Peyer's patch (tissue), 4 donors: ENCODE measurements around the gene LCLAT1. TPM values are rescaled to one million over a fixed set of nuclear protein-coding genes. Genes with fewer than 3 reads are reported as not detected.

Experiments
- DNase-seq, 3 donors: peaks; one replicate each; pipeline ENCODE4 v3.0.0-alpha.2; 2017 to 2019
- H3K27ac ChIP-seq, 4 donors: fragments of 200-600 bp; sonication (generic); one replicate each; pipeline ENCODE4 v1.5.1; 2016 to 2019
- H3K27me3 ChIP-seq, 2 donors: fragments of 200-600 bp; sonication (generic); one replicate each; pipeline ENCODE4 v1.5.1; 2019
- H3K36me3 ChIP-seq, 3 donors: fragments of 200-600 bp; sonication (generic); one replicate each; pipeline ENCODE4 v1.5.1; 2016 to 2019
- H3K4me1 ChIP-seq, 4 donors: fragments of 200-600 bp; sonication (generic); one replicate each; pipeline ENCODE4 v1.5.1; 2016 to 2019
- H3K4me3 ChIP-seq, 4 donors: fragments of 200-600 bp; sonication (generic); 1 replicate in 3 of 4; 2 replicates in 1 of 4; pipeline ENCODE4 v1.5.1; 2016 to 2019; ENCODE audit warnings: mild to moderate bottlenecking in 1 of 4
- H3K9me3 ChIP-seq, 4 donors: fragments of 200-600 bp; sonication (generic); one replicate each; pipeline ENCODE4 v1.5.1; 2016 to 2019; ENCODE audit warnings: mild to moderate bottlenecking in 1 of 4
- POLR2A ChIP-seq, 2 donors: fragments of 450-650 bp; IDR thresholded peaks; one replicate each; pipeline ENCODE4 v1.5.1; 2017; ENCODE audit warnings: antibody characterized with exemption in 2 of 2, mild to moderate bottlenecking in 2 of 2, moderate library complexity in 2 of 2
- total RNA-seq, 4 donors: library from RNA; depleted of rRNA; stranded (reverse); fragments of >200 nt; gene quantifications; one replicate each; pipeline ENCODE4 v1.1.0, GENCODE V29; 2016
- TF ChIP-seq, protein P1 (sequence below), 6 experiments: fragments of 450-650 bp in 4 of 6; fragments of 200-600 bp in 2 of 6; sonication (generic) in 1 of 6; IDR thresholded peaks; one replicate each; pipeline ENCODE4 v1.5.1; 2017 to 2019; ENCODE audit warnings: antibody characterized with exemption in 6 of 6, mild to moderate bottlenecking in 3 of 6, moderate library complexity in 1 of 6

Gene LCLAT1
- total RNA-seq, 4 donors from 2014 or later, result 10.7 to 60.8 (median 24.9) TPM

- no peak for DNase-seq
- TF ChIP-seq, protein P1, sequence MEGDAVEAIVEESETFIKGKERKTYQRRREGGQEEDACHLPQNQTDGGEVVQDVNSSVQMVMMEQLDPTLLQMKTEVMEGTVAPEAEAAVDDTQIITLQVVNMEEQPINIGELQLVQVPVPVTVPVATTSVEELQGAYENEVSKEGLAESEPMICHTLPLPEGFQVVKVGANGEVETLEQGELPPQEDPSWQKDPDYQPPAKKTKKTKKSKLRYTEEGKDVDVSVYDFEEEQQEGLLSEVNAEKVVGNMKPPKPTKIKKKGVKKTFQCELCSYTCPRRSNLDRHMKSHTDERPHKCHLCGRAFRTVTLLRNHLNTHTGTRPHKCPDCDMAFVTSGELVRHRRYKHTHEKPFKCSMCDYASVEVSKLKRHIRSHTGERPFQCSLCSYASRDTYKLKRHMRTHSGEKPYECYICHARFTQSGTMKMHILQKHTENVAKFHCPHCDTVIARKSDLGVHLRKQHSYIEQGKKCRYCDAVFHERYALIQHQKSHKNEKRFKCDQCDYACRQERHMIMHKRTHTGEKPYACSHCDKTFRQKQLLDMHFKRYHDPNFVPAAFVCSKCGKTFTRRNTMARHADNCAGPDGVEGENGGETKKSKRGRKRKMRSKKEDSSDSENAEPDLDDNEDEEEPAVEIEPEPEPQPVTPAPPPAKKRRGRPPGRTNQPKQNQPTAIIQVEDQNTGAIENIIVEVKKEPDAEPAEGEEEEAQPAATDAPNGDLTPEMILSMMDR (IDR thresholded peaks at IDR 0.05), result no peak
- TF ChIP-seq POLR2A (IDR thresholded peaks at IDR 0.05), result no peak
Observed at GRCh38 chr2:30421026-30421603, 25.9 kb upstream of the LCLAT1 start.

DNA sequence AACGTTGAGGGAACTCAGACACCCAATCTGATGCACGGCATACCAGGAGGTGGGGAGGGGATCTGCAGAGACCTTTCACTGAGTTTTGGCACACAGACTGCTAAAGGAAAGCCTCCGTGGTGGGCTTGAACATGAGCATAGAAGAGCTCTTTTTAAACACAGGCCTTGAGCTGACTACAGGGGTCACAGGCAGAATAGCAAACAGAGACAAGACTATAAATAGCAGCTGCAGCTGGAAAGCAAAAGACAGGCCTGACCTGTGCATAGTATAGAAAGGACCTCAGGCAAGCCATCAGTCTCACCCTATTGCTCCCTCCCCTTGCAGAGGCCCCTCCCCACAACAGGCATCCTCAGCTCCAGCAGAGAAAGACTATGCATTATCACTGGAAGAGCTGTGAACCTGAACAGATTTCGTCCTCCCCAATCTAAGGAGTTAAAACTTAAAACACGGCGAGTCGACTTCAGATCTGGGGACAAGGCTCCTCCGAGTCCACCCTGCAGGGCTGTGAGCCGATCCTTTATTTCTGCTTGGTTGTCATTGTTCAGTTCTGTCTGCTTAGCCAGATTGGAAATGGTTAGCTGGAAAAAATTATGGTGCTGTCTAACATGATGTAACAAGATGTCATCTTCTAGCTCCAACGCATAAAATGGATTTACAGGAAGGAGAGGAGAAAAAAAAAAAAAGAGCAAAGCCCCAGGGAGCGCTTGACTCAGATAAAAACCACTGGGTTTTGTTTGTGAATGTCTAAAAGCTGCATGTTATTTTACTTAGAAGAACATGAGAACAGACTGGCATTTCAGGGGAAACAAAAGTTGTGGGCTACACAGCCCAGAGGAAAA is 25.2 kb upstream of the LCLAT1 start:
- H3K36me3 ChIP-seq, result no peaks in the 10 kb centered on the region
- H3K4me3 ChIP-seq, result no peak overlapping the region
- no peaks in the 10 kb centered on the region for H3K27me3 ChIP-seq
- no peaks in the 10 kb centered on the region for H3K4me1 ChIP-seq
- DNase-seq, result no peak
- H3K9me3 ChIP-seq, result no peaks in the 10 kb centered on the region
- TF ChIP-seq, protein P1 (IDR thresholded peaks at IDR 0.05), result no peak
- TF ChIP-seq POLR2A (IDR thresholded peaks at IDR 0.05), result no peak
- peak overlapping the region in 3 of 4 donors; percentile 18 to 56 (median 30) for H3K27ac ChIP-seq

More at GRCh38 chr2:30421026-30421603, 25.9 kb upstream of the LCLAT1 start:
- Histone ChIP-seq H3K36me3 (no peaks in the 10 kb centered on the region), H3K9me3 (no peaks in the 10 kb centered on the region), H3K4me3 (no peak overlapping the region), H3K4me1 (no peaks in the 10 kb centered on the region), H3K27ac (peak overlapping the region in 2 of 4 donors; percentile 30 to 56), H3K27me3 (no peaks in the 10 kb centered on the region)

DNA sequence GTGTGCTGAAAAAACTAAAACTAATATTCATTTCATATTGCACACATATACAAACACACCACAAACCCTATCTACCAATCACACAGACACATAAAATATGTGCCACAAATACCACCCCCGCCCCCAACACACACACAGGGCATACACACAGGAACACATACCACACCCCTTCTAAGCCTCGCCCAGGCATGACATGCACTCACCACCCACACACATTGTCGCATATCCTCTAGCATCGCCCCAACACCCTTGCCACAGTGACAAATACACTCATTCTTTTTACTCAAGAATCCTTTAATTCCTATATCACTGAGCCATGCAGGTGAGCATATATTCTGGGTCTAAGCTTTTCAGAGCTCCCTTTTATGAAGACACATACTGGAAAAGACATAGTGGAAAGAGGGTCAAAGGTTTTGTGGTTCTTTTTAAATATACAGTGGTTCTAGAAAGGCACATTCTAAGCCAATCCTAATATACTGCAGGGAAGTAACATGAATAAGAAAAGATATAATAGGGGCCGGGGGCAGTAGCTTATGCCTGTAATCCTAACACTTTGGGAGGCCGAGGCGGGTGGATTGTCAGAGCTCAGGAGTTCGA is 24.5 kb upstream of the LCLAT1 start:
- H3K4me1 ChIP-seq, result no peaks in the 10 kb centered on the region
- peak overlapping the region in 3 of 4 donors; percentile 18 to 56 (median 30) for H3K27ac ChIP-seq

GRCh38 chr2:30424231-30424630 is 22.8 kb upstream of the LCLAT1 start:
- Histone ChIP-seq H3K4me1 (no peaks in the 10 kb centered on the region), H3K27me3 (no peaks in the 10 kb centered on the region), H3K36me3 (no peaks in the 10 kb centered on the region), H3K27ac (no peak overlapping the region), H3K9me3 (no peaks in the 10 kb centered on the region), H3K4me3 (no peak overlapping the region)
- DNase-seq, result no peak
- TF ChIP-seq, protein P1 (IDR thresholded peaks at IDR 0.05), result no peak
- TF ChIP-seq POLR2A (IDR thresholded peaks at IDR 0.05), result no peak

More for the DNA sequence above, 24.5 kb upstream of the LCLAT1 start:
- Histone ChIP-seq H3K9me3 (no peaks in the 10 kb centered on the region), H3K36me3 (no peaks in the 10 kb centered on the region), H3K4me3 (no peak overlapping the region), H3K27me3 (no peaks in the 10 kb centered on the region)
- peak in 2 of 3 donors; percentile 71 to 72 for DNase-seq
- TF ChIP-seq POLR2A (IDR thresholded peaks at IDR 0.05), result no peak
- TF ChIP-seq, protein P1 (IDR thresholded peaks at IDR 0.05), result no peak

- Histone ChIP-seq H3K4me1 (no peaks in the 10 kb centered on the region), H3K27me3 (no peaks in the 10 kb centered on the region), H3K27ac (no peak overlapping the region), H3K9me3 (no peaks in the 10 kb centered on the region), H3K36me3 (no peaks in the 10 kb centered on the region), H3K4me3 (no peak overlapping the region)
- no peak for DNase-seq
- TF ChIP-seq, protein P1 (IDR thresholded peaks at IDR 0.05), result no peak
- TF ChIP-seq POLR2A (IDR thresholded peaks at IDR 0.05), result no peak
Observed at GRCh38 chr2:30425326-30425725, 21.7 kb upstream of the LCLAT1 start.
